Loucy (cell line): ENCODE measurements around the gene RBM39.

Experiments used
- EZH2phosphoT487 ChIP-seq: fragments of 200-600 bp; IDR thresholded peaks from 2 replicates; pipeline ENCODE4 v1.6.1; 2018; ENCODE audit warnings: antibody characterized with exemption, mild to moderate bottlenecking, moderate library complexity, borderline replicate concordance
- TF ChIP-seq, protein P1 (sequence below): fragments of 200-600 bp; sonication (generic); conservative IDR thresholded peaks from 2 replicates; pipeline ENCODE4 v1.5.1; 2014; ENCODE audit warnings: mild to moderate bottlenecking, antibody characterized with exemption, low read length

DNA sequence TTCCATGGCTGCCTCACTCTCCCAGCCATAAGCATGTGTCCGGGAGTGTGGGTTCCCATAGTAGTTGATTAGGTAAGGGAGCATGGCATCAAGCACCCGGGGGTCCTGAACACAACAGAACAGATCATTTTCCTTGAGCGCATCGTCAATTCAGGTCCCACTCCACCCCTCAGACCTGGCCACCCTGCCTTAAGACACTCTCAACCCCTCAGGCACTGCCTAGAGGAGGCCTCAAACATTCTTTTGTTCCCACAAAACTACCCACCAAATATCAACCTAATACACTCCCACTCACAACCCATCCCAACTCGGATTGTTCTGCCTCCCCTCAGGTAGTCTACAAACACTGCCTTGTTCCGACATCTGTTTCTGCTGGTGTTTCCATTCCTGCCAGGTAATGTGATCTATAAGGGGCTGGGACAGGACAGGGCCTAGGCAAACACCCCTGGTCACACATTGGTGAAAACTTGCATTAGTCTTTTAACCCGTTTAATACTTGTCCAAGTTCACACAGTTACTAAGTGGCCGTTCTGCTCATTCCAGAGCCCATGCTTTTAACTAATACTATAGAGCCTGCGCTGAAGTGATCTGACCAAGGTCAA lies 44.3 kb downstream of the RBM39 start:
- TF ChIP-seq, protein P1, sequence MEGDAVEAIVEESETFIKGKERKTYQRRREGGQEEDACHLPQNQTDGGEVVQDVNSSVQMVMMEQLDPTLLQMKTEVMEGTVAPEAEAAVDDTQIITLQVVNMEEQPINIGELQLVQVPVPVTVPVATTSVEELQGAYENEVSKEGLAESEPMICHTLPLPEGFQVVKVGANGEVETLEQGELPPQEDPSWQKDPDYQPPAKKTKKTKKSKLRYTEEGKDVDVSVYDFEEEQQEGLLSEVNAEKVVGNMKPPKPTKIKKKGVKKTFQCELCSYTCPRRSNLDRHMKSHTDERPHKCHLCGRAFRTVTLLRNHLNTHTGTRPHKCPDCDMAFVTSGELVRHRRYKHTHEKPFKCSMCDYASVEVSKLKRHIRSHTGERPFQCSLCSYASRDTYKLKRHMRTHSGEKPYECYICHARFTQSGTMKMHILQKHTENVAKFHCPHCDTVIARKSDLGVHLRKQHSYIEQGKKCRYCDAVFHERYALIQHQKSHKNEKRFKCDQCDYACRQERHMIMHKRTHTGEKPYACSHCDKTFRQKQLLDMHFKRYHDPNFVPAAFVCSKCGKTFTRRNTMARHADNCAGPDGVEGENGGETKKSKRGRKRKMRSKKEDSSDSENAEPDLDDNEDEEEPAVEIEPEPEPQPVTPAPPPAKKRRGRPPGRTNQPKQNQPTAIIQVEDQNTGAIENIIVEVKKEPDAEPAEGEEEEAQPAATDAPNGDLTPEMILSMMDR, result no peak
- no peak for TF ChIP-seq EZH2phosphoT487
